HG02870 (cell line): ENCODE measurements around the gene UBR4.
"Not testable (repeated sequence)": the region's sequence is repeated elsewhere in the genome, so short reads cannot be mapped to it uniquely, and the experiment has no call there.

Source experiments
- ATAC-seq: cut with Tn5 transposase; IDR thresholded peaks from one replicate; pipeline ENCODE4 v1.9.1; 2021; ENCODE audit warnings: mild to moderate bottlenecking, moderate library complexity; ENCODE audit not compliant: unreplicated experiment

Gene UBR4

GRCh38 chr1:19193004-19193403, 17.1 kb downstream of the UBR4 start:
- no peak for ATAC-seq

- ATAC-seq = no peak
These were observed 18.3 kb downstream of the UBR4 start for GRCh38 chr1:19191811-19192210.

- no peak for ATAC-seq
These were observed 19.6 kb downstream of the UBR4 start for GRCh38 chr1:19190468-19190867.

GRCh38 chr1:19189270-19189669, 20.8 kb downstream of the UBR4 start:
- no peak for ATAC-seq

GRCh38 chr1:19187852-19188251, 22.2 kb downstream of the UBR4 start:
- no peak for ATAC-seq

- ATAC-seq = no peak
These were observed 24.1 kb downstream of the UBR4 start for GRCh38 chr1:19186001-19186400.

- ATAC-seq = no peak
These were observed 27.8 kb downstream of the UBR4 start for GRCh38 chr1:19182223-19182622.

- not testable (repeated sequence) for ATAC-seq
These were observed 29.8 kb downstream of the UBR4 start for GRCh38 chr1:19180265-19180657.

GRCh38 chr1:19179597-19180264, 30.3 kb downstream of the UBR4 start:
- no peak for ATAC-seq

- no peak for ATAC-seq
These were observed 31.2 kb downstream of the UBR4 start for GRCh38 chr1:19178734-19179398.

- no peak for ATAC-seq
These were observed 32.3 kb downstream of the UBR4 start for GRCh38 chr1:19177811-19178210.

GRCh38 chr1:19169642-19170041, 40.4 kb downstream of the UBR4 start:
- ATAC-seq = peak; percentile 75

GRCh38 chr1:19167140-19167539, 42.9 kb downstream of the UBR4 start:
- no peak for ATAC-seq

- no peak for ATAC-seq
These were observed 44.0 kb downstream of the UBR4 start for GRCh38 chr1:19166066-19166465.

GRCh38 chr1:19165501-19165900, 44.6 kb downstream of the UBR4 start:
- no peak for ATAC-seq

GRCh38 chr1:19164274-19165015, 45.6 kb downstream of the UBR4 start:
- ATAC-seq = no peak

- ATAC-seq = no peak
These were observed 46.8 kb downstream of the UBR4 start for GRCh38 chr1:19163261-19163660.

- no peak for ATAC-seq
These were observed 49.2 kb downstream of the UBR4 start for GRCh38 chr1:19160831-19161230.

GRCh38 chr1:19157653-19158052, 52.4 kb downstream of the UBR4 start:
- no peak for ATAC-seq

GRCh38 chr1:19156676-19157075, 53.4 kb downstream of the UBR4 start:
- no peak for ATAC-seq

- no peak for ATAC-seq
These were observed 55.2 kb downstream of the UBR4 start for GRCh38 chr1:19154876-19155275.

- no peak for ATAC-seq
These were observed 56.9 kb downstream of the UBR4 start for GRCh38 chr1:19153169-19153568.
